Stimulated activated CD4-positive, alpha-beta T cell treated with anti-CD3 and anti-CD28 coated beads, Interleukin-2, amount 100 ng/mL, for 24 hours (primary cell): Measurements from ENCODE around the gene HPCAL1.

Experiments used
- DNase-seq, 2 donors: peaks; one replicate each; pipeline ENCODE4 v3.0.0-alpha.2; 2020

HPCAL1 gene

GRCh38 chr2:10475221-10475722 lies 172.6 kb downstream of the HPCAL1 start:
- no peak for DNase-seq

- DNase-seq = no peak
Observed at GRCh38 chr2:10475811-10476660, 173.3 kb downstream of the HPCAL1 start.

- DNase-seq = no peak
Observed at GRCh38 chr2:10476723-10477442, 174.2 kb downstream of the HPCAL1 start.
